WTC11 (cell line): ENCODE measurements around the gene PTPRT. TPM values are rescaled to one million over a fixed set of nuclear protein-coding genes. Genes with fewer than 3 reads are reported as not detected.

Source experiments
- ATAC-seq: fragments of 200-7000 bp; cut with Tn5 transposase; 2 replicates; pipeline ENCODE4 v1.10.0; 2021; ENCODE audit warnings: mild to moderate bottlenecking, moderate library complexity
- CTCF ChIA-PET: fragments of 300-600 bp; sonication (Branson Sonifier 250); formaldehyde crosslinking; loops from one replicate; lab custom pipeline; 2021; ENCODE audit warnings: antibody characterized with exemption; lab: Charles Lee
- POLR2A ChIA-PET: fragments of 350-600 bp; sonication (Branson Sonifier 250); formaldehyde crosslinking; loops from one replicate; lab custom pipeline; 2021; ENCODE audit warnings: antibody characterized with exemption; lab: Charles Lee
- DNase-seq: peaks from one replicate; pipeline ENCODE4 v3.0.0; 2021; ENCODE audit warnings: low spot score
- H3K27ac Mint-ChIP-seq: 2 replicates; pipeline ENCODE4 v1.8.0; 2021; ENCODE audit warnings: mixed read lengths
- H3K27me3 Mint-ChIP-seq: 2 replicates; pipeline ENCODE4 v1.8.0; 2021; ENCODE audit warnings: low read depth, mild to moderate bottlenecking, moderate library complexity, mixed read lengths
- H3K36me3 Mint-ChIP-seq: 2 replicates; pipeline ENCODE4 v1.8.0; 2021; ENCODE audit warnings: mixed read lengths
- H3K4me1 Mint-ChIP-seq: 2 replicates; pipeline ENCODE4 v1.8.0; 2022; ENCODE audit warnings: mixed read lengths
- H3K4me3 Mint-ChIP-seq: 2 replicates; pipeline ENCODE4 v1.8.0; 2021; ENCODE audit warnings: mild to moderate bottlenecking, moderate library complexity, mixed read lengths
- H3K9me3 Mint-ChIP-seq: 2 replicates; pipeline ENCODE4 v1.8.0; 2021; ENCODE audit warnings: mixed read lengths
- CBFB ChIP-seq: sonication (generic); formaldehyde crosslinking; IDR thresholded peaks from 2 replicates; pipeline ENCODE4 v1.8.1; 2022; ENCODE audit warnings: mild to moderate bottlenecking, low read depth, missing genetic modification reagents
- ERG ChIP-seq: fragments of 250-450 bp; sonication (Bioruptor Pico); IDR thresholded peaks from 2 replicates; pipeline ENCODE4 v1.8.0; 2021; ENCODE audit warnings: mild to moderate bottlenecking
- ESRRA ChIP-seq: sonication (generic); formaldehyde crosslinking; IDR thresholded peaks from 2 replicates; pipeline ENCODE4 v1.8.1; 2022; ENCODE audit warnings: mild to moderate bottlenecking, missing genetic modification reagents, borderline replicate concordance
- FOXK1 ChIP-seq: sonication (generic); formaldehyde crosslinking; IDR thresholded peaks from 2 replicates; pipeline ENCODE4 v1.8.0; 2022; ENCODE audit warnings: mild to moderate bottlenecking, moderate library complexity, missing genetic modification reagents
- GABPB1 ChIP-seq: sonication (generic); formaldehyde crosslinking; IDR thresholded peaks from 2 replicates; pipeline ENCODE4 v1.8.1; 2023; ENCODE audit warnings: mild to moderate bottlenecking, missing genetic modification reagents
- HMGA2 ChIP-seq: fragments of 250-450 bp; sonication (Bioruptor Pico); IDR thresholded peaks from 2 replicates; pipeline ENCODE4 v1.4.0; 2021; ENCODE audit warnings: mild to moderate bottlenecking, moderate library complexity
- JAZF1 ChIP-seq: fragments of 250-450 bp; sonication (Bioruptor Pico); IDR thresholded peaks from 2 replicates; pipeline ENCODE4 v1.9.0; 2021; ENCODE audit warnings: moderate library complexity, mild to moderate bottlenecking, inconsistent platforms
- NR3C1 ChIP-seq: sonication (generic); formaldehyde crosslinking; conservative IDR thresholded peaks from 2 replicates; pipeline ENCODE4 v1.8.1; 2023; ENCODE audit warnings: low read depth, mild to moderate bottlenecking, missing genetic modification reagents
- OVOL2 ChIP-seq: fragments of 250-450 bp; sonication (Bioruptor Pico); IDR thresholded peaks from 2 replicates; pipeline ENCODE4 v1.9.0; 2021; ENCODE audit warnings: mild to moderate bottlenecking, borderline replicate concordance
- RORB ChIP-seq: fragments of 250-450 bp; sonication (Bioruptor Pico); IDR thresholded peaks from 2 replicates; pipeline ENCODE4 v1.9.0; 2021; ENCODE audit warnings: mild to moderate bottlenecking
- SP1 ChIP-seq: sonication (generic); formaldehyde crosslinking; conservative IDR thresholded peaks from 2 replicates; pipeline ENCODE4 v1.8.1; 2022; ENCODE audit warnings: missing genetic modification reagents
- TCF7 ChIP-seq: sonication (generic); formaldehyde crosslinking; IDR thresholded peaks from 2 replicates; pipeline ENCODE4 v1.8.0; 2022; ENCODE audit warnings: mild to moderate bottlenecking, low read depth, missing genetic modification reagents, moderate library complexity
- ZBTB43 ChIP-seq: sonication (generic); formaldehyde crosslinking; IDR thresholded peaks from 2 replicates; pipeline ENCODE4 v1.8.1; 2023; ENCODE audit warnings: mild to moderate bottlenecking, missing genetic modification reagents
- ZNF232 ChIP-seq: sonication (generic); formaldehyde crosslinking; IDR thresholded peaks from 2 replicates; pipeline ENCODE4 v1.8.0; 2022; ENCODE audit warnings: mild to moderate bottlenecking, missing genetic modification reagents
- ZNF263 ChIP-seq: sonication (generic); formaldehyde crosslinking; IDR thresholded peaks from 2 replicates; pipeline ENCODE4 v1.8.1; 2022; ENCODE audit warnings: low read depth, mild to moderate bottlenecking, moderate library complexity, missing genetic modification reagents
- ZNF396 ChIP-seq: fragments of 250-450 bp; sonication (Bioruptor Pico); IDR thresholded peaks from 2 replicates; pipeline ENCODE4 v1.8.0; 2021; ENCODE audit warnings: mild to moderate bottlenecking, moderate library complexity, borderline replicate concordance
- ZNF423 ChIP-seq: fragments of 250-450 bp; sonication (Bioruptor Pico); IDR thresholded peaks from 2 replicates; pipeline ENCODE4 v2.1.2; 2022; ENCODE audit warnings: mild to moderate bottlenecking, moderate library complexity
- total RNA-seq: library from RNA; stranded (reverse); gene quantifications from 3 replicates; pipeline ENCODE4 v1.2.3, GENCODE V29; 2021
- TF ChIP-seq, protein P1 (sequence below): sonication (generic); formaldehyde crosslinking; conservative IDR thresholded peaks from 2 replicates; pipeline ENCODE4 v1.8.1; 2023; ENCODE audit warnings: mild to moderate bottlenecking, low read depth, missing genetic modification reagents, moderate library complexity
- TF ChIP-seq, protein P2 (sequence below): sonication (generic); formaldehyde crosslinking; IDR thresholded peaks from 2 replicates; pipeline ENCODE4 v1.8.0; 2022; ENCODE audit warnings: mild to moderate bottlenecking, missing genetic modification reagents
- TF ChIP-seq, protein P3 (sequence below): sonication (generic); formaldehyde crosslinking; IDR thresholded peaks from 2 replicates; pipeline ENCODE4 v1.8.1; 2023; ENCODE audit warnings: mild to moderate bottlenecking, missing genetic modification reagents, borderline replicate concordance
- TF ChIP-seq, protein P4 (sequence below): fragments of 250-450 bp; sonication (Bioruptor Pico); conservative IDR thresholded peaks from 2 replicates; pipeline ENCODE4 v1.9.0; 2021; ENCODE audit warnings: mild to moderate bottlenecking

The PTPRT gene
- total RNA-seq, 1 experiment from 2014 or later = 1.1 TPM

DNA sequence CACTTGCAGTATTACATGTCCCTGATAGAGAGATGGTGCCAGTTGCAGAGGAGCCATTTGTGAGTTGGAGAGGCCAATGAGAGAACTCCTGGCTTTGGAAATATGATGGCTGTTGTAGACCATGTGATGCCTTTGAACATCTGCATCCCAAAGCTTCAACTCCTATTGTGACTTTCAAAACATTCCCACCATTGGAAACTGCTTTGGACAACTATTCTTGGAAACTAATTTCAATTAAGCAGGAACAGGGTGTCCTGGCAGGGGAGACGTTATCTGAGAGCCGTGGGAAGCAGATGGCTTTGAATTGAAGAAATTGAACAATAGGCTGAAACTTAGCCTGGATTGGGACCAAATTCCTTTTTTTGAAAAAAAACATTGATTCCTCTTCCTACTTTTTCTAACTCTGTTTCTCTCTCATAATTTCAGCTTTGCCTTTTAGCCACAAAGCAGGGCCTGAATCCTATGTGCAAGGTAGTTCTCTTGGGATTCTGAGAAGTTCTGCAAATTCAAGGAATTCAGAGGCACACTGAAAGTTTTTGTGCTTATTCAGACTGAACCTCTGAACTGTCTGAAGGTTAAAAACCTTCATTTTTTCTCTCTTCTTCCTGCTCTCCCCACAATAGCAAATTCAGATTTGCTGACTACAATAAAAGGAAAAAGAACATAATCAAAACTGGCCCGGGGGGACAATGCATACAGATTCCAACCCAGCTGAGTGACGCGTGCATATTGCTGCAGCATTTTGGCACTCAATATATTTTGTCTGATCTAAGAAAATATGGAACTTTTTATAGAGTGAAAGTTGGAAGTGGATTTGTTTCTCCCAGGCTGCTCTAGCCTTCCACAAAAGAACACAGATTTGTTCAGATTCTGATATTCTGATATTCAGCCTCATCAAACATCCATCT is 851.2 kb downstream of the PTPRT start:
- TF ChIP-seq SP1 (CRISPR knock-in tag) (no peak), JAZF1 (CRISPR knock-in tag) (no peak), CBFB (no peak)
- peaks cover 8% of the 10 kb centered on the region for H3K4me1 Mint-ChIP-seq
- no peaks in the 10 kb centered on the region for H3K36me3 Mint-ChIP-seq
- ChIA-PET CTCF (no interaction called here), POLR2A (no interaction called here)
- H3K27me3 Mint-ChIP-seq = no peaks in the 10 kb centered on the region; the same call in 1 of the 2 replicates
- H3K27ac Mint-ChIP-seq = no peak overlapping the region
- no peak for DNase-seq
- no peak overlapping the region for H3K4me3 Mint-ChIP-seq
- ATAC-seq = no peak
- H3K9me3 Mint-ChIP-seq = peaks cover 5% of the 10 kb centered on the region

DNA sequence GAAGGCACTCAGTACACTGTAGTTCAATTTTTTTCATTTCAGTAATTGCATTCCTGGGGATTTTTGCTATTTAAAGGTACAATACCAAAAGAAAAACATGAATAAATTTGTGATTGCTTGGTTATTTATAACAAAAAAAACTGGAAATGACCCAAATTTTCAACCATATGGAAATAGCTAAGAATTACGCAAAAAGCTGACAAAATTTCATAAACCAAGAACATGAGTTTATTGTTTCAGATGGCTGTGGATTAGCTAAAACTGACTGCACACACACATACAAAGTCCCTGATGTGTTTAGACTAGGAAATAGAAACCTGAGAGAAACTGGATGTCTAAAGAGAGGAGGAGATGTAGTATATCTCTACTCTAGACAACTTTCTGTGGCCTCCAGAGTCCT is 853.1 kb downstream of the PTPRT start:
- no peaks in the 10 kb centered on the region for H3K36me3 Mint-ChIP-seq
- ATAC-seq = no peak
- no peak overlapping the region for H3K27ac Mint-ChIP-seq
- no peaks in the 10 kb centered on the region for H3K27me3 Mint-ChIP-seq
- no peaks in the 10 kb centered on the region for H3K9me3 Mint-ChIP-seq
- no peak overlapping the region for H3K4me3 Mint-ChIP-seq
- ChIA-PET POLR2A (no interaction called here), CTCF (no interaction called here)
- H3K4me1 Mint-ChIP-seq = peaks cover 8% of the 10 kb centered on the region
- no peak for DNase-seq
- TF ChIP-seq ZNF263 (CRISPR knock-in tag) (no peak), ESRRA (CRISPR knock-in tag) (no peak), ZNF396 (CRISPR knock-in tag) (no peak), ERG (CRISPR knock-in tag) (no peak), ZBTB43 (CRISPR knock-in tag) (no peak), FOXK1 (no peak), ZNF423 (CRISPR knock-in tag) (no peak), NR3C1 (CRISPR knock-in tag) (no peak), RORB (CRISPR knock-in tag) (no peak), ZNF232 (CRISPR knock-in tag) (no peak), OVOL2 (CRISPR knock-in tag) (no peak), GABPB1 (CRISPR knock-in tag) (no peak), HMGA2 (CRISPR knock-in tag) (no peak), TCF7 (CRISPR knock-in tag) (no peak)
- TF ChIP-seq, protein P1, sequence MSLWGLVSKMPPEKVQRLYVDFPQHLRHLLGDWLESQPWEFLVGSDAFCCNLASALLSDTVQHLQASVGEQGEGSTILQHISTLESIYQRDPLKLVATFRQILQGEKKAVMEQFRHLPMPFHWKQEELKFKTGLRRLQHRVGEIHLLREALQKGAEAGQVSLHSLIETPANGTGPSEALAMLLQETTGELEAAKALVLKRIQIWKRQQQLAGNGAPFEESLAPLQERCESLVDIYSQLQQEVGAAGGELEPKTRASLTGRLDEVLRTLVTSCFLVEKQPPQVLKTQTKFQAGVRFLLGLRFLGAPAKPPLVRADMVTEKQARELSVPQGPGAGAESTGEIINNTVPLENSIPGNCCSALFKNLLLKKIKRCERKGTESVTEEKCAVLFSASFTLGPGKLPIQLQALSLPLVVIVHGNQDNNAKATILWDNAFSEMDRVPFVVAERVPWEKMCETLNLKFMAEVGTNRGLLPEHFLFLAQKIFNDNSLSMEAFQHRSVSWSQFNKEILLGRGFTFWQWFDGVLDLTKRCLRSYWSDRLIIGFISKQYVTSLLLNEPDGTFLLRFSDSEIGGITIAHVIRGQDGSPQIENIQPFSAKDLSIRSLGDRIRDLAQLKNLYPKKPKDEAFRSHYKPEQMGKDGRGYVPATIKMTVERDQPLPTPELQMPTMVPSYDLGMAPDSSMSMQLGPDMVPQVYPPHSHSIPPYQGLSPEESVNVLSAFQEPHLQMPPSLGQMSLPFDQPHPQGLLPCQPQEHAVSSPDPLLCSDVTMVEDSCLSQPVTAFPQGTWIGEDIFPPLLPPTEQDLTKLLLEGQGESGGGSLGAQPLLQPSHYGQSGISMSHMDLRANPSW (CRISPR knock-in tag) = no peak
- TF ChIP-seq, protein P2, sequence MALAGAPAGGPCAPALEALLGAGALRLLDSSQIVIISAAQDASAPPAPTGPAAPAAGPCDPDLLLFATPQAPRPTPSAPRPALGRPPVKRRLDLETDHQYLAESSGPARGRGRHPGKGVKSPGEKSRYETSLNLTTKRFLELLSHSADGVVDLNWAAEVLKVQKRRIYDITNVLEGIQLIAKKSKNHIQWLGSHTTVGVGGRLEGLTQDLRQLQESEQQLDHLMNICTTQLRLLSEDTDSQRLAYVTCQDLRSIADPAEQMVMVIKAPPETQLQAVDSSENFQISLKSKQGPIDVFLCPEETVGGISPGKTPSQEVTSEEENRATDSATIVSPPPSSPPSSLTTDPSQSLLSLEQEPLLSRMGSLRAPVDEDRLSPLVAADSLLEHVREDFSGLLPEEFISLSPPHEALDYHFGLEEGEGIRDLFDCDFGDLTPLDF (CRISPR knock-in tag) = no peak
- TF ChIP-seq, protein P3, sequence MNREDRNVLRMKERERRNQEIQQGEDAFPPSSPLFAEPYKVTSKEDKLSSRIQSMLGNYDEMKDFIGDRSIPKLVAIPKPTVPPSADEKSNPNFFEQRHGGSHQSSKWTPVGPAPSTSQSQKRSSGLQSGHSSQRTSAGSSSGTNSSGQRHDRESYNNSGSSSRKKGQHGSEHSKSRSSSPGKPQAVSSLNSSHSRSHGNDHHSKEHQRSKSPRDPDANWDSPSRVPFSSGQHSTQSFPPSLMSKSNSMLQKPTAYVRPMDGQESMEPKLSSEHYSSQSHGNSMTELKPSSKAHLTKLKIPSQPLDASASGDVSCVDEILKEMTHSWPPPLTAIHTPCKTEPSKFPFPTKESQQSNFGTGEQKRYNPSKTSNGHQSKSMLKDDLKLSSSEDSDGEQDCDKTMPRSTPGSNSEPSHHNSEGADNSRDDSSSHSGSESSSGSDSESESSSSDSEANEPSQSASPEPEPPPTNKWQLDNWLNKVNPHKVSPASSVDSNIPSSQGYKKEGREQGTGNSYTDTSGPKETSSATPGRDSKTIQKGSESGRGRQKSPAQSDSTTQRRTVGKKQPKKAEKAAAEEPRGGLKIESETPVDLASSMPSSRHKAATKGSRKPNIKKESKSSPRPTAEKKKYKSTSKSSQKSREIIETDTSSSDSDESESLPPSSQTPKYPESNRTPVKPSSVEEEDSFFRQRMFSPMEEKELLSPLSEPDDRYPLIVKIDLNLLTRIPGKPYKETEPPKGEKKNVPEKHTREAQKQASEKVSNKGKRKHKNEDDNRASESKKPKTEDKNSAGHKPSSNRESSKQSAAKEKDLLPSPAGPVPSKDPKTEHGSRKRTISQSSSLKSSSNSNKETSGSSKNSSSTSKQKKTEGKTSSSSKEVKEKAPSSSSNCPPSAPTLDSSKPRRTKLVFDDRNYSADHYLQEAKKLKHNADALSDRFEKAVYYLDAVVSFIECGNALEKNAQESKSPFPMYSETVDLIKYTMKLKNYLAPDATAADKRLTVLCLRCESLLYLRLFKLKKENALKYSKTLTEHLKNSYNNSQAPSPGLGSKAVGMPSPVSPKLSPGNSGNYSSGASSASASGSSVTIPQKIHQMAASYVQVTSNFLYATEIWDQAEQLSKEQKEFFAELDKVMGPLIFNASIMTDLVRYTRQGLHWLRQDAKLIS (CRISPR knock-in tag) = no peak
- TF ChIP-seq, protein P4, sequence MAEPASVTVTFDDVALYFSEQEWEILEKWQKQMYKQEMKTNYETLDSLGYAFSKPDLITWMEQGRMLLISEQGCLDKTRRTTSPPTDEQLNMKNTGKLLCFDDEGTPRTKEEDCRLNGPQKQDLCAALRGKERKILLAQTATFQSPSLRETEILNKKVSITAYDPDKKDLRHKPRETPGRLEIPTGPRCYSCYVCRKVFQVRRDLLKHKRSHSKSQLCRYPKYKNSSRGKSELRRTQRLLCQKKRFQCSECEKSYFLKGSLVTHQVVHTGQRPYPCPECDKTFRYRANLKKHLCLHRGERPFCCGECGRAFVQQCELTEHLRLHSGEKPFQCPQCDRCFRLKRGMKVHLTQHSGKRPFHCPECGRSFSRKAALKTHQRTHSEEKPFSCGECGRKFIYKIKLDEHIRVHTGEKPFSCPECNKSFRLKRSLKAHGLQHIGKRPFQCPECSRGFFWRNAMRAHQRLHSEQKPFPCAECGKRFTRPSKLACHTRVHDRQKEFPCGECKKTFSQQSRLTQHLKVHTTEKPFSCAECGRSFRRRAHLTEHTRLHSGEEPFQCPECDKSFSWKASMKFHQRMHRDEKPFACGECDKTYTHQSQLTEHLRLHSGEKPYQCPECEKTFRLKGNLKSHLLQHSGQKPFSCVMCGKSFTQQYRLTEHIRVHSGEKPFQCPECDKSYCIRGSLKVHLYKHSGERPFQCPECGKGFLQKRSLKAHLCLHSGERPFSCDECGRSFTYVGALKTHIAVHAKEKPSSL (CRISPR knock-in tag) = no peak
